GM19193 (cell line): ENCODE results near the gene TBXAS1.

Experiments
- POLR2A ChIP-seq: IDR thresholded peaks from 4 replicates; pipeline ENCODE4 v1.6.1; 2011; ENCODE audit not compliant: insufficient read depth, insufficient read length; ENCODE audit errors: extremely low read depth

The TBXAS1 gene

DNA sequence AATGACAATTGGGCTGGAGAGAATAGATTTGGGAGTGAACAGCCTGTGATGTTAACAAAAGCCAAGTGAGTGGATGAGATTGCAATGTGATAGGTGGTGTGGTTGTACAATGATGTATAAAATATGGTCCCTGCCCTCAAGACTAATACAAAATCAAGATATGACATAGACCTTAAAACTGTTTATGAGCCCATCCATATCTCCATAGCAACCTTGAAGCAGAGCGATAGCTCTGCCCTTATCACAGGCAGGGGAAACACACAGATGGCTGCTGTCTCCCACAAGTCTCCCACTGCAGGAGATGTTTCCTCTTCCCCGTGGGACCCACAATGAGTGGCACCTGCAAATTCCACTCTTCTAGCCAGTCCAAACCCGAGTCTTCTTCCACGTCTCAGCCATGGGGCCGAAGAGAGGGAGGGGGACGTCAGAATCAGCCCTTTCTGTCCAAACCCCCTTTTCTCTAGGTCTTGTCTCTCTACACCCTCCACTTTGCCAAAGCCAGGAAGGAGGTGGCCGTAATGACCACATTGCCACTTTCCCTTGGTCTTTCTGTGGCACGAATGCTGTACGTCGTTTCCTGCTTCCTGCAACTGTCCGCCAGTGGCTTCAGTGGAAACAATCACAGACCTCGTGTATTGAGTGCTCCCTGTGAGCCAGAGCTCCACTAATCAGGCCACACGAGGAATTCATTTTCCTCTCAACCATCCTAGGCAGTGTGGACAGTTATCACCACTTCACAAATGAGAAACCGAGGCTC lies 7.5 kb upstream of the TBXAS1 start:
- no peak for TF ChIP-seq POLR2A

DNA sequence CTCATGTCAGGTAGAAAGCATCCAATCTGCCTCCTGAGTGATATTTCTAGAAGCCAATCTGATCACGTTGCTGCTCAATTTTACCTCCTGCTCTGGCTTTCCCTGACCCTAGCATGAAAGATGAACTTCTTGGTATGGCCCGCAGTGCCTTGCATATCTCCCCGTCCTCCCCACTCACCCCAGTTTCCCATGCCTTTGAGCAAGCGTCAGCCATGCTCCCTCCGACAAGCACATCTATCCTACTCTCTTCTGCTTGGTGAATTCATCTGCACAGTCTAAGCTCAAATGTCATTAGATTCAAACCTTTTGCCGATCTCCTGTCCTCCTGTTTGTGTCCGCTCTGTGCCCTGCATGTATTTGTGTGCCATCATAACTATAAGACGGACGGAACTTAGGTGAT lies 6.2 kb upstream of the TBXAS1 start:
- no peak for TF ChIP-seq POLR2A

DNA sequence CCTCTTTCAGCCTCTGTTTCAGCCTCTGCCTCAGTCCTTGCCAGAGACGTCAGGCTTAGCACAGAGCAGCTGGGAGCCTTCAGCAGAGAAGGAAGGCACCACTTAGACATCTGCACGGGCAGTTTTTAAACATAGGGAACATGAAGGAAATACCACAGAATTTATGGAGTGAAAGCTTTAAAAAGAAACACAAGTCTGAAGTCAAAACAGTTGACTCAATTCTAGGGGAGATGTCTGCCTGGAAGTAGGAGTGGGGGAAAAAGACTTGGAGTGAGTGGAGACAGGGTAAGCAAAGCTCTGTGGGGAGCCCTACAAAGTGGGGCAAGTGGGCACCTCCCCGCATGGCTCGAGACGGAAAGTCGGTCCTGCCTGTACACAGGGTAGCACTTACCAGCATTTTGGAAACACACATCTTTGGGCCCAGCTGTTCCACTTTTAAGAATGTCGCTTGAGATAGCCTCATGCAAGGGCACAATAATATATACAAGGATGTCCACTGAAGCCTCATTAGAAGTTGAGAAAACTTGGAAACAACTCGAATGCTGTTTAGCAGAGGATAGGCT lies 5.0 kb upstream of the TBXAS1 start:
- no peak for TF ChIP-seq POLR2A

DNA sequence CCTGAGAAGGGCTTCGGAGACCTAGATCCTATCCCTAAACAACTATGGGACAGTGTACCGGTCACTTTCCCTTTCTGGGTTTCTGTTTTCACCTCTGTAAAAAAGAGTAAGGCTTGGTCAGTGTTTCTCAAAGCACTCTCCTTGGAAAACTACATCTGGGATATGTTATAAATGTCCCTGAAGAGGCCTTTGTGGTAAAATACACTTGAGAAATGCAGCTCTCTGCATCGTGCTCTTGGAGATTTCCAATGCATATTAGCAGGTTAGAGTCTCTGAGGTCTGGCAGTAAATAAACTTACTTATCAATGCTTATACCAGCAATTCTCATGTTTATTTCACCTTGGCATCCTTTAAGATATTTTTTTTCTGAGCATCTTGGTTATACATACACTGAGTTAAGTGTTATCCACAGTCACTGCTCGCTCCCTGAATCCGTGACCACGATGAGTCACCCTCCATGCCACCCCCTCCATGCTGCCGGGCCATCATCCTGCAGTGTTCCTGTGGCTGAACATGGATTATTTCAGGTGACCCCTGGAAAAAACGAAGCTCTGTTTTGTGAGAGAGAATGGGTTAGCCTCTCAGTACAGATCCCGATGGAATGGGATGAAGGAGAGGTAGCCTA lies 3.3 kb upstream of the TBXAS1 start:
- no peak for TF ChIP-seq POLR2A

DNA sequence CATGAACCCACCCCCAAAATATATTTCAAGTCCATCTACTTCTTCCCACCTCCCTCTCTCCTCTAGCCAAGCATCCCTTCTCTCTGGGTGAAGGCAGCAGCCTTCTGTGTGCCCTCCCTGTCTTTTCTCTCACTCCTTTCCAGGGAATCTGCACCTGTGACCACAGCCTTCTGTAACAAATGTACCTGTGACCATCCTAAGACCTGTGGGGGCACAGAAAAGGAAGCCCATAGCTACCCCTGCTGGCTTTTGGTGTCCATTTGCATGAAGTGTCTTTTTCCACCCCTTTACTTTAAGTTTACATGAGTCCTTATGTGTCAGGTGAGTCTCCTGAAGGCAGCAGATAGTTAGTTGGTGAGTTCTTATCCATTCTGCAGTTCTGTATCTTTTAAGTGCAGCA lies 2.0 kb upstream of the TBXAS1 start:
- TF ChIP-seq POLR2A = no peak

DNA sequence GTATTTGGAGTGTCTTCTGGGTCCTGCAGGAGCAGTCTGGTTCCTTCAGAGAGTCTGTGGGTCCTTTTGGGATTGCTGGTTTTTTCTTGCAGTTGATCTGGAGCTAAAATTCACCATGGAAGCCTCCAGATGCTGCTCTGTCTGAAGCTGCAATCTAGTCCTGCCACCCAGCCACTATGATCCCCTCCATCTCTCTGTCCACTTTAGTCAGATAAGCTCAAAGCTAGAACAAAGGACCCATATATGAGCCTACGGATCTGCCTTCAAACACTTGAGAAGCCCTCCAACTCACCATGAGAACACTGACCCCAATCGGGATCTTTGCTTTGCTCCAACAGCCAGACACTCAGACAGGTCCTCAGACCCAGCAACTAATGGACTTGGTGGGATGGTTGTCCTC lies 618 bp upstream of the TBXAS1 start:
- TF ChIP-seq POLR2A = no peak

DNA sequence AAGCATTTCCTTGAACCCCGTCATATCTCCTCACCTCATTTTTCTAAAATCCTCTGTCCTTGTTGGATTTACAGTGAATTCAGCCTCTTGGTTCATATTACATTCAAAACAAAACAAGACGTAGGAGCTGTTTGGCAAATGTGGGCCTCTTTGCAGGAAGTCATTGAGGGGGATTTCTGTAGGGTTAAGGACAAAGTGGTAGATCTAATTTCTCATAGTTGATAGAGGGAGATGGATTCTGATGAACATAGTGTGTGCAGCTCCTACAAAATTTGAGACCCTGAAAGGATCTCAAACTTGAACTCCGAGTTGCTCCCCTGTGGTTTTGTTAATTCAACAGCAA lies 682 bp downstream of the TBXAS1 start:
- TF ChIP-seq POLR2A = no peak

DNA sequence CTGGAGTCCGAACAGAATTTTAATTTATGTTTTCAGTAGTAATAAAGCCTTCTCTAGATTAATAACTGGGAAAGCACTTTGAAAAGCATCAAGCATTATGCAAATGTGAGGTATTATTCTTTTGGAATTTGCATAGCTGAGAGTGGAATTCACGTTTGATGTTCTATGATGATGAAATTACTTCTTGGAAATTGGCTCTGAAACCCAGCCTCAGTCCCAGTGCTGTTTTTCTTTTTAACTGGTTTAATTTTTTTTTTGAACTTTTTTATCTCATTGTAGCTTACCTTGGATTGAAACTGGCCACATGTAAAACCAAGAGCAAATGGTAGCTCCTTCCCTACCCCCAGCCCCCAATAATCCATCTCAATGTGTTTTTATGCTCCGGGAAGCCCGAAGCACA lies 1.2 kb downstream of the TBXAS1 start:
- TF ChIP-seq POLR2A = no peak

DNA sequence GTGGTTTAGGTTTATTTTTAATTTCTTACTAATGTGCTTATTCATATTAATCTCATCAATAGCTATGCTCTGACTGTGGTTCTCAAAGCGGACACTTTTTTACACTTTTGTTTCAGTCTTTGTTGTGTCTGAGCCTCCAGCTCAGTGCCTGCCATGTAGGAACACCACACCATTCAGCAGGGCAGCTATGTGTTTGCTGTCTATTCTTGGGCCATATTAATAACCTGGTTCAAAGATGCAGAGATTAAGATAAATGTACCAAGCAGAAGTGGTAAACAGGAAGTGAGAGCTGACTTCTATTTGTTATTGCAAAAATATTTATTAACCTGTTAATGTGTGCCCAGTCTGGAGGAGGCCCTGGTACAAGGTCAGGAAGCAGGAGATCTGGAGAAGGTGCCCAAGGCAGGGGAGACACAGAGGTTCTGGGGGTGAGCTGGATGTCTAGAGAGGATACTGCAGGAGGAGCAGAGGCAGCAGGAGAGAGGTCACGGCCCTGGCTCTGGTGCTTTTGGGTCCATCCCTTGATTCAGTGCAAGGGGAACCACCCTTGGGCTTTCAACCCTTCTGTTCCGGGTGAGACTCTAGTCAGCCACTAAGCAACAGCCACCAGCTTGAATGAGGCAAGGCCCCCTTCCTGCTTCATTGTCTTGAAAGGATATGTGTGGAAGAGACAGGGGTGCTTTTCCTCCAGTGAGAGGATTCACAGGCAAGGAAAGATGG lies 1.9 kb downstream of the TBXAS1 start:
- no peak for TF ChIP-seq POLR2A

DNA sequence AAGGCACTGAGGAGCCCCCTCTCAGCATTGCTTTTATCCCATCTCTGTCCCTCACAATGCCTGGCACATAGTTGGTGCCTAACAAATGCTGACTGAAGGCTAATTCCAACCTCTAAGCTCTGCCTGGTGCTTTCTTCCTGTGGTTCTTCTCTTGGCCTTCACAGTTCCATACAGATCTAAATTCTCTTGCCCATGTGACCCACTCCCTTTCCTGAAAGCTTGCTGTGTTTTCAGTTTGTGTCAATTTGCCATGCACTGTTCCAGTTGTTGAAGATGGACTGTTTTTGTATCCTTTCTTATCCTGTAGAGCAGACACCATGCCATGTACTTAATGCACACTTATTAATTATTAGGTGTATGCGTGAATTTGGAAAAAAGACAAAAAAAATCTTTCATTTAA lies 9.2 kb downstream of the TBXAS1 start:
- TF ChIP-seq POLR2A = no peak

DNA sequence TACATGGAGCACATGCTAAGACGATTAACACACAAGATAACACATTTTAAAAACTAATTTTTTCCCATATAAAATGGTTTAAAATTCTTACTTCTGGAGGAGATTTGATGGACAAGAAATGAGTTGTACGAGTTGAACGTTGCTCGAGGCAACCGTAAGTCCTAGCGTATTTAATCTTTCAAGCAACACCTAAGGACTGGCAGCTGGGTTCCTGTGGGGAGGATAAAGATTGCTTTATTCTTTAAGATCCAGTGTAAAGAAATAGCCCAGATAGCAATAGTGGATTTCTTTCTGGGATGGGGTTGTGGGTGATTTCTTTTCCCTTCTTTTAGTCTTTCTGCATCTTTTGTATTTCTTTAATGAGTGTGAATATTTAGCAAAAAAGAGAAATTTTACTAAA lies 9.8 kb downstream of the TBXAS1 start:
- TF ChIP-seq POLR2A = no peak

DNA sequence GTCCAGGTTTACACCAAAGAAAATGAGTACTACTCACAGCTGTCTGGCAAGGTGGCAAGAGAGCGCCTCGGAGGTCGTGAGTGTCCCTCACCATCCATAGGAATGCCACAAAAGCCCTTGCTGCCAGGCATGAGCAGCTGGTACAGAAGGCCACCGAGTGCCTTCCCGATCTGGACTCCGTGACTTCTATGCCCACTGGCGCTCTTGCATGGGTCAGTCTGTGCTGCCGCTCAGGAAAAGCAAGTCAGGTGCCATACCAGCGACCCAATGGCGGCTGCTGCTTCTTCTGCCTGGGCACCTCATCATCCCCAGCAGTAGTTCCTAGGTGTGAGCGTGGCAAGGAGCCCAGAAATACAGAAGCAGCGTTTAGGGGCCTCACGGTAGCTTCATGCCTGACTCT lies 11.7 kb downstream of the TBXAS1 start:
- TF ChIP-seq POLR2A = no peak

DNA sequence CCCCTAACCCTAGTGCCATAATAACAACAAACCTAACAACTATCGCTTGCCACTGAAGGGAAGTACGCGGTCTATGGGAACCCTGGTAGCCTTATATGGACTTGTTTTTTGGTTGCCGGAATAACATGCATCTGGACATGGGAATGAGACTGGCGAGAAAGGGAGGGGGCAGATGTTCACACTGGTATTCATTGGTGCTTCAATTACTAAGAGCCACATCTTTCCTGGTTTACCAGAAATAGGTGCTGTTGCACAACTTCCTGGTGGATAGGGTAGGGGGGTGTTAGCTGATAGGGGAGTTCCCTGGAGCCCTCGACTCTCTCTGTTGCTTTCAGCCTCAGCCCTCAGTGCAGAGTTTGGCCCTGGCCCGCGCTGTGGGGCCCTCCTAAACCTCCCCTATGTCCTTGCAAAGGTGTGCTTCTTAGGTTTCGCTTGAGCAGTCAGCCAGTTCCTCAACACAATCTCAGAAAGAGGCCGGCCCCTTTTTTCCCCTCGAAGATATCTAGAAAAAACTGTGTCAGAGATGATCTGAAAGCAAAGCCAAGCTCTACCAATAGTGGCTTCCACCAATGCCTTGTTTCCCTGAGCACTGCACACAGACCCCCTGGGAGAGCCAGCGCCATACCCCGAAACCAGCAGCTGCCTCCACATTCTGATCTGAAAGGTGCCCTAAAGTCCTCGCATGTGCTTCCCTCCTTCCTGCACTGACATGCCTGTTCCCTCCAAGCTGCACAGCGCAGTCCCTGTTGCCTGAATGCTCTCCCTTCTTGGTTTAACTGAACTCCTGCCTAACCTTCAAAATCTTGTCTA lies 13.5 kb downstream of the TBXAS1 start:
- TF ChIP-seq POLR2A = no peak

DNA sequence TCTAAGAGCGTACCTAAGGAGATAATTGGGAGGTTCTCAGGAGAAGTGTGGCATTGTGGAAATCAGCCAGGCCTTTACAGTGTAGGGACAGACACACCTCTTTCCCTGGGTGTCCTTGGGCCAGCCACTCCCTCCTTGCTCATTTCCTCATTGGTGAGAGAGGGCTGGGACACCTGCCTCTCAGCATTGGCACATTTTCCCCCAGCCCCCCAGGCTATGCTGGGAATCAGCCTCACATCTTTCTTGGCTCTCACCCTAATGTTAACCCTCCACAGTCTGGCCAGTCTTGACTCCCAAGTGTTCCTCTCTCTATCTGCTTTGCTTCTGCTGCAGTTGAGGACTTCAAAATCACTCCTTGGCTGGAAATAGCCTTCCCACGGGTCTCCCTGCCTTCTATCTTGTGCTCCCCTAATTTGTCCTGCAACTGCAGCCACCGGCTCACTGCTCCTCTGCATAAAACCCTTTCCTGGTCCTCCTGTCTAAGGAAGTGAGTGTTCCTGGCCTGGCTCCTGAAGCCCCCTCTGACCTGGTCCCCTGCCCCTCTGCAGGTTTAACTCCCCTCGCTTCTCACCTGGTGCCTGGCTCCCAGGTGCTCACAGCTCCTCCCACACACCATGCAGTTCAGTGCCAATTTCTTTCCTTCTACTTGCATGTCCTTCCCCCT lies 15.8 kb downstream of the TBXAS1 start:
- no peak for TF ChIP-seq POLR2A
